B cell (primary cell): ENCODE measurements around the gene CUBN. TPM values are rescaled to one million over a fixed set of nuclear protein-coding genes. Genes with fewer than 3 reads are reported as not detected.

Source experiments
- ATAC-seq: fragments of 200-7000 bp; cut with Tn5 transposase; one replicate; pipeline ENCODE4 v1.10.0; 2021; ENCODE audit warnings: low read depth, mild to moderate bottlenecking, moderate number of reproducible peaks, moderate library complexity
- CTCF ChIA-PET: fragments of 350-600 bp; sonication (Branson Sonifier 250); formaldehyde crosslinking; loops from one replicate; lab custom pipeline; 2021; ENCODE audit warnings: antibody characterized with exemption, inconsistent platforms; lab: Charles Lee
- POLR2A ChIA-PET: fragments of 350-600 bp; sonication (Branson Sonifier 250); formaldehyde crosslinking; loops from one replicate; lab custom pipeline; 2021; ENCODE audit warnings: antibody characterized with exemption; lab: Charles Lee
- DNase-seq: peaks from one replicate; pipeline ENCODE4 v3.0.0; 2013
- H2AFZ ChIP-seq: 2 replicates; pipeline ENCODE4 v1.6.1; 2012; ENCODE audit warnings: mild to moderate bottlenecking, low read depth, low read length; ENCODE audit not compliant: insufficient read depth, poor library complexity, severe bottlenecking
- H3K27ac ChIP-seq, 2 donors: 1 replicate in 1 of 2; 2 replicates in 1 of 2; pipeline ENCODE4 v1.5.1; 2012 to 2013; ENCODE audit warnings: low read length in 2 of 2, mild to moderate bottlenecking in 2 of 2, moderate library complexity in 1 of 2
- H3K27me3 ChIP-seq, 4 experiments: fragments of 200-600 bp in 1 of 4; sonication (generic) in 1 of 4; replicated peaks in 1 of 4; 1 replicate in 2 of 4; 2 replicates in 2 of 4; pipeline versions ENCODE4 v1.6.1 to v1.7.0; 2013 to 2016; ENCODE audit warnings: low read length in 3 of 4, mild to moderate bottlenecking in 2 of 4, mixed read lengths in 1 of 4, moderate library complexity in 1 of 4; ENCODE audit not compliant: insufficient read depth in 4 of 4, control insufficient read depth in 3 of 4; ENCODE audit errors: control extremely low read depth in 1 of 4
- H3K36me3 ChIP-seq, 2 experiments: replicated peaks in 1 of 2; 1 replicate in 1 of 2; 2 replicates in 1 of 2; pipeline versions ENCODE4 v1.6.1 to v1.7.1; 2013; ENCODE audit warnings: low read length in 1 of 2; ENCODE audit not compliant: insufficient read depth in 2 of 2, control insufficient read depth in 1 of 2; ENCODE audit errors: control extremely low read depth in 1 of 2, extremely low read depth in 1 of 2
- H3K4me1 ChIP-seq, 2 donors: fragments of 200-600 bp in 1 of 2; sonication (generic) in 1 of 2; 1 replicate in 1 of 2; 2 replicates in 1 of 2; pipeline versions ENCODE4 v1.5.1 to v1.6.1; 2013 to 2017; ENCODE audit warnings: low read length in 2 of 2; ENCODE audit not compliant: control insufficient read depth in 2 of 2, insufficient read depth in 2 of 2
- H3K4me2 ChIP-seq: replicated peaks from 2 replicates; pipeline ENCODE3; 2012; ENCODE audit warnings: mild to moderate bottlenecking, low read depth, low read length; ENCODE audit not compliant: poor library complexity, severe bottlenecking
- H3K4me3 ChIP-seq, 5 experiments: fragments of 200-600 bp in 1 of 5; sonication (generic) in 1 of 5; 1 replicate in 3 of 5; 2 replicates in 2 of 5; pipeline versions ENCODE4 v1.5.1 to v1.7.0; 2011 to 2016; ENCODE audit warnings: low read length in 4 of 5, mild to moderate bottlenecking in 4 of 5, low read depth in 2 of 5, control low read depth in 1 of 5, moderate library complexity in 1 of 5; ENCODE audit not compliant: insufficient read depth in 1 of 5; ENCODE audit errors: control extremely low read depth in 1 of 5, extremely low read depth in 1 of 5
- H3K79me2 ChIP-seq: fragments of 200-600 bp; sonication (generic); one replicate; pipeline ENCODE4 v1.6.0; 2016; ENCODE audit warnings: low read length; ENCODE audit not compliant: control insufficient read depth, insufficient read depth
- H3K9ac ChIP-seq: fragments of 200-600 bp; sonication (generic); 2 replicates; pipeline ENCODE4 v1.6.1; 2017; ENCODE audit warnings: mild to moderate bottlenecking, low read length, moderate library complexity
- H3K9me3 ChIP-seq, 3 donors: one replicate each; pipeline versions ENCODE4 v1.6.1 to v1.7.1; 2013; ENCODE audit warnings: low read length in 2 of 3; ENCODE audit not compliant: control insufficient read depth in 2 of 3, insufficient read depth in 1 of 3; ENCODE audit errors: control extremely low read depth in 1 of 3
- H4K20me1 ChIP-seq: 2 replicates; pipeline ENCODE4 v1.6.0; 2012; ENCODE audit warnings: mild to moderate bottlenecking, low read length; ENCODE audit not compliant: insufficient read depth, control insufficient read depth, poor library complexity, severe bottlenecking
- H3K27ac Mint-ChIP-seq: one replicate; pipeline ENCODE4 v1.8.0; 2021; ENCODE audit warnings: mixed read lengths
- H3K27me3 Mint-ChIP-seq: one replicate; pipeline ENCODE4 v1.8.0; 2021; ENCODE audit warnings: mixed read lengths
- H3K4me1 Mint-ChIP-seq: one replicate; pipeline ENCODE4 v1.8.0; 2021; ENCODE audit warnings: mixed read lengths
- H3K4me3 Mint-ChIP-seq: one replicate; pipeline ENCODE4 v1.8.0; 2021; ENCODE audit warnings: mixed read lengths
- H3K9me3 Mint-ChIP-seq: one replicate; pipeline ENCODE4 v1.8.0; 2022; ENCODE audit warnings: mixed read lengths; ENCODE audit not compliant: insufficient read depth
- EZH2 ChIP-seq: IDR thresholded peaks from 2 replicates; pipeline ENCODE4 v1.6.1; 2012; ENCODE audit warnings: borderline replicate concordance, low read depth, mild to moderate bottlenecking, moderate library complexity, low read length; ENCODE audit not compliant: insufficient read depth, poor library complexity, severe bottlenecking
- WGBS: methylation state at CpG from one replicate; pipeline ENCODE4 v1.1.5; 2013; ENCODE audit warnings: missing lambda C conversion rate; ENCODE audit not compliant: insufficient coverage; 5-methylcytosine and 5-hydroxymethylcytosine counted together
- intact Hi-C: fragments of 100-400 bp; cut with micrococcal nuclease; formaldehyde crosslinking; loops from one replicate; pipeline ENCODE4 v1.10.0; 2022
- polyA plus RNA-seq: library from polyadenylated mRNA; depleted of rRNA; stranded (reverse); fragments of >200 nt; gene quantifications from 2 replicates; pipeline ENCODE4 v1.2.3, GENCODE V29; 2012
- total RNA-seq, 2 donors: library from RNA; stranded (reverse); fragments of 120-200 nt in 1 of 2; gene quantifications; 1 replicate in 1 of 2; 2 replicates in 1 of 2; pipeline versions ENCODE4 v1.2.3 to v1.2.4, GENCODE V29; 2013 to 2022
- TF ChIP-seq, protein P1 (sequence below): fragments of 200-600 bp; IDR thresholded peaks from one replicate; pipeline ENCODE4 v1.8.0; 2022; ENCODE audit warnings: antibody characterized with exemption, mild to moderate bottlenecking

CUBN gene
- total and polyA plus RNA-seq, 2 donors (not counting 1 experiment from before 2014, with no cell fraction given): 4.2 to 5.7 TPM

- no peak overlapping the region for H2AFZ ChIP-seq
- 81% methylated on average over 5 of the region's 8 CpGs for WGBS
- no peak overlapping the region for H3K27ac ChIP-seq
- H3K4me2 ChIP-seq: no peak overlapping the region
- TF ChIP-seq, protein P1, sequence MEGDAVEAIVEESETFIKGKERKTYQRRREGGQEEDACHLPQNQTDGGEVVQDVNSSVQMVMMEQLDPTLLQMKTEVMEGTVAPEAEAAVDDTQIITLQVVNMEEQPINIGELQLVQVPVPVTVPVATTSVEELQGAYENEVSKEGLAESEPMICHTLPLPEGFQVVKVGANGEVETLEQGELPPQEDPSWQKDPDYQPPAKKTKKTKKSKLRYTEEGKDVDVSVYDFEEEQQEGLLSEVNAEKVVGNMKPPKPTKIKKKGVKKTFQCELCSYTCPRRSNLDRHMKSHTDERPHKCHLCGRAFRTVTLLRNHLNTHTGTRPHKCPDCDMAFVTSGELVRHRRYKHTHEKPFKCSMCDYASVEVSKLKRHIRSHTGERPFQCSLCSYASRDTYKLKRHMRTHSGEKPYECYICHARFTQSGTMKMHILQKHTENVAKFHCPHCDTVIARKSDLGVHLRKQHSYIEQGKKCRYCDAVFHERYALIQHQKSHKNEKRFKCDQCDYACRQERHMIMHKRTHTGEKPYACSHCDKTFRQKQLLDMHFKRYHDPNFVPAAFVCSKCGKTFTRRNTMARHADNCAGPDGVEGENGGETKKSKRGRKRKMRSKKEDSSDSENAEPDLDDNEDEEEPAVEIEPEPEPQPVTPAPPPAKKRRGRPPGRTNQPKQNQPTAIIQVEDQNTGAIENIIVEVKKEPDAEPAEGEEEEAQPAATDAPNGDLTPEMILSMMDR: no peak
- no peak for TF ChIP-seq EZH2
- H3K9me3 ChIP-seq: no peaks in the 10 kb centered on the region
- no peaks in the 10 kb centered on the region for H3K27me3 ChIP-seq
- Mint-ChIP-seq H3K27ac (no peak overlapping the region), H3K4me3 (no peak overlapping the region), H3K27me3 (no peaks in the 10 kb centered on the region), H3K9me3 (no peaks in the 10 kb centered on the region), H3K4me1 (no peaks in the 10 kb centered on the region)
- no peak overlapping the region for H3K9ac ChIP-seq
- ChIA-PET CTCF (no interaction called here), POLR2A (no interaction called here)
- no peaks in the 10 kb centered on the region for H3K4me1 ChIP-seq
- intact Hi-C loops: no loop called here
- no peaks in the 10 kb centered on the region for H3K36me3 ChIP-seq
- DNase-seq (no peak), ATAC-seq (no peak)
- no peaks in the 10 kb centered on the region for H4K20me1 ChIP-seq
- H3K79me2 ChIP-seq: no peaks in the 10 kb centered on the region
- H3K4me3 ChIP-seq: no peak overlapping the region
Measured at GRCh38 chr10:17043586-17043985, 86.0 kb downstream of the CUBN start.

DNA sequence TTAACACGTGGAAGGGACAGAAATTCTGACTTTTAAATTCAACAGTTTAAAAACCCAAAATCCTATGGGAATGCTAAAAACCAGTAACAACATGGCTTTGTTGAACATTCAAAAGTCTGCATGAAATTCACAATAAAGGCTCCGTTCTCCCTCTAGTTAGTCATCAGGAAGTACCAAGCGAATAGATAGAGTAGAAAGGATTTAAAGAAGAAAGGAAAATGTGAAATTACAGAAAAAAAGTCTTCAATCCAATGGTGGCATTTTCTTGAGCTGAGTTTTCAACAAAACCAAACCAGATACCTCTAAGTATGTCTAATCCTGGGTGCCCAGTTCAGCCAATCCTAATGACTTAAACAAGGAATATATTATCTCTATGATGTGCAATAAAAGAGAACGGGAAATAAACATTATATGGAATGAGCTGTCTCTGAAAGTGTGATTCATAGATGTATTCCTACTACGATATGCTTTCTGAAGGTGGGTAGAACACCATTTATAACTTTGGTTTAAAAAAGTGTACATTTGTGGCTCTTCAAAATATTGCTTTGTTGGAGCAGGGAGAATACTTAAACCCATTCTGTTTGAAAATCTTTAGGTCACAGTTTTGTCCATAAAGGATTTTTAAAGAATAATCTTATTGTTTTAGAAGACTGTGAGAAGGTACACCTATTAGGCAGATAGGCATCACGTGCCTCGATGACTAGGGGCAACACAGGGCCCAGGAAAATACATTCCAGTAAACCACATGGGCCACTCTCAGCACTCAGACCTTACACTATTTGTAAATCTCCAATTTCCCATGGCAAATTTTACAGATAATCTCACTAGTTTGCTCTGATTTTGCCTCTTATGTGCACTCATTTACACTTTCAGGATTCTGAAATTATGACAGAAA is 87.7 kb downstream of the CUBN start:
- no peaks in the 10 kb centered on the region for H3K9me3 ChIP-seq
- H3K4me1 Mint-ChIP-seq: no peaks in the 10 kb centered on the region
- H3K27me3 ChIP-seq: no peaks in the 10 kb centered on the region
- H4K20me1 ChIP-seq: no peaks in the 10 kb centered on the region
- no peaks in the 10 kb centered on the region for H3K27me3 Mint-ChIP-seq
- WGBS: no CpG with 5 or more reads among the region's 7 CpGs
- no peak overlapping the region for H3K27ac Mint-ChIP-seq
- no peaks in the 10 kb centered on the region for H3K9me3 Mint-ChIP-seq
- no peak for DNase-seq
- intact Hi-C loops: no loop called here
- no peak overlapping the region for H3K4me3 Mint-ChIP-seq
- H3K4me2 ChIP-seq: no peak overlapping the region
- POLR2A ChIA-PET: no interaction called here
- no peak overlapping the region for H3K9ac ChIP-seq
- CTCF ChIA-PET: no interaction called here
- H3K27ac ChIP-seq: no peak overlapping the region
- TF ChIP-seq, protein P1: no peak
- no peak for TF ChIP-seq EZH2
- H3K79me2 ChIP-seq: no peaks in the 10 kb centered on the region
- no peaks in the 10 kb centered on the region for H3K36me3 ChIP-seq
- no peak for ATAC-seq
- H3K4me1 ChIP-seq: no peaks in the 10 kb centered on the region
- no peak overlapping the region for H3K4me3 ChIP-seq
- no peak overlapping the region for H2AFZ ChIP-seq
